ENCODE data around the gene HMGA1.

HMGA1 gene

DNA sequence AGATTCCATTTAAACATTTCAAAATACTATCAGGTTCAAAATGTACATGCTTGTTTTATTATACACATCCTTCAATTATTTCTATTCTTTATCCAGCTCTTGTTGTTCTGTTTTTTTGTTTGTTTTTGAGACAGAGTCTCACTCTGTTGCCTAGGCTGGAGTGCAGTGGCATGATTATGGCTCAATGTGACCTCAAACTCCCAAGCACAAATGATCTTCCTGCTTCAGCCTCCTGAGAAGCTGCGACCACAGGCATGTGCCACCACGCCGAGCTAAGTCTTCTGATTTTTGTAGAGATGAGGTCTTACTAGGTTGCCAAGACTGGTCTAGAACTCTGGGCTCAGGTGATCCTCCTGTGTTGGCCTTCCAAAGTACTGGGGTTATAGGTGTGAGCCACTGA is 56.3 kb downstream of the HMGA1 start:
- no peak for DNase-seq (ENCODE audit: low read depth)

DNA sequence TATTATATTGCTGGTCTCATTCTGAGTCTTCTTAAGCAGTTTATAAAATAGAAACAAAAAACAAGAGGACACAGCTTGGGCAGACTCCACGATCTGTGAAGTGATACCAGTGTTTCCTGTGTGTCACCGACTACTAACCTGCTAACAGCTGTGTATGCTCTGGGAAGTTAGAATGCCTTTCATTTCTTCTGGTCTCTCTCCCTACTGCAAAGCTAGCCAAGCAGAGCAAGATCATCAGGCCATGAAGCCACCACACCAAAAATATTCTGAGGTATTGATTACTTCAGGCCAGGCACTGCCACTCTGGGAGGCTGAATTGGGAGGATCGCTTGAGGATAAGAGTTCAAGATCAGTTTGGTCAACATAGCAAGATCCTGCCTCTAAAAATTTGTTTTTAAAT is 59.0 kb downstream of the HMGA1 start:
- DNase-seq (ENCODE audit: low read depth): no peak

All from activated T-cell treated with anti-CD3 and anti-CD28 coated beads for 24 hours (primary cell).